Right atrium auricular region (tissue), 2 donors: ENCODE data around the gene ZFY. TPM values are rescaled to one million over a fixed set of nuclear protein-coding genes. Genes with fewer than 3 reads are reported as not detected.

Source experiments
- DNase-seq: peaks from one replicate; pipeline ENCODE4 v3.0.0-alpha.2; 2019; ENCODE audit warnings: low spot score
- H3K27ac ChIP-seq, 2 donors: fragments of 200-600 bp; sonication (generic); 1 replicate in 1 of 2; 2 replicates in 1 of 2; pipeline ENCODE4 v1.5.1; 2016 to 2019
- H3K27me3 ChIP-seq, 2 donors: fragments of 200-600 bp; sonication (generic); one replicate each; pipeline versions ENCODE4 v1.5.1 to v1.6.0; 2017 to 2019
- H3K36me3 ChIP-seq: fragments of 200-600 bp; sonication (generic); one replicate; pipeline ENCODE4 v1.5.1; 2016
- H3K4me1 ChIP-seq, 2 donors: fragments of 200-600 bp; sonication (generic); one replicate each; pipeline versions ENCODE4 v1.5.1 to v1.6.0; 2017 to 2019
- H3K4me3 ChIP-seq, 2 donors: fragments of 200-600 bp; sonication (generic); 1 replicate in 1 of 2; 2 replicates in 1 of 2; pipeline ENCODE4 v1.5.1; 2017 to 2019; ENCODE audit warnings: mild to moderate bottlenecking in 1 of 2, moderate library complexity in 1 of 2
- H3K9me3 ChIP-seq, 2 donors: fragments of 200-600 bp; sonication (generic); one replicate each; pipeline ENCODE4 v1.5.1; 2019
- CTCF ChIP-seq, 2 donors: fragments of 200-600 bp; sonication (generic); IDR thresholded peaks; one replicate each; pipeline ENCODE4 v1.5.1; 2019; ENCODE audit warnings: antibody characterized with exemption in 2 of 2
- total RNA-seq, 2 donors: library from RNA; depleted of rRNA; stranded (reverse); fragments of >200 nt; gene quantifications; one replicate each; pipeline ENCODE4 v1.1.0, GENCODE V29; 2016

Gene ZFY
- total RNA-seq, 2 donors from 2014 or later: not detected

- Histone ChIP-seq H3K4me3 (no peak overlapping the region), H3K27ac (no peak overlapping the region)
These were observed 39.1 kb upstream of the ZFY start for GRCh38 chrY:2896050-2896449.

GRCh38 chrY:2907356-2907755 is 27.8 kb upstream of the ZFY start:
- TF ChIP-seq CTCF (IDR thresholded peaks at IDR 0.05): no peak
- no peak overlapping the region for H3K4me3 ChIP-seq
- no peak for DNase-seq

More at GRCh38 chrY:2896050-2896449, 39.1 kb upstream of the ZFY start:
- no peaks in the 10 kb centered on the region for H3K27me3 ChIP-seq
- no peaks in the 10 kb centered on the region for H3K4me1 ChIP-seq
- no peak for TF ChIP-seq CTCF (IDR thresholded peaks at IDR 0.05)
- H3K36me3 ChIP-seq: no peaks in the 10 kb centered on the region
- H3K9me3 ChIP-seq: no peaks in the 10 kb centered on the region
- DNase-seq: no peak

GRCh38 chrY:2913066-2913815 is 21.9 kb upstream of the ZFY start:
- no peaks in the 10 kb centered on the region for H3K27me3 ChIP-seq
- no peak for DNase-seq

More at GRCh38 chrY:2907356-2907755, 27.8 kb upstream of the ZFY start:
- Histone ChIP-seq H3K27me3 (no peaks in the 10 kb centered on the region), H3K9me3 (no peaks in the 10 kb centered on the region), H3K36me3 (no peaks in the 10 kb centered on the region), H3K4me1 (no peaks in the 10 kb centered on the region), H3K27ac (no peak overlapping the region)

GRCh38 chrY:2934078-2934477 is 1.1 kb upstream of the ZFY start:
- Histone ChIP-seq H3K27me3 (no peaks in the 10 kb centered on the region), H3K4me1 (no peaks in the 10 kb centered on the region), H3K27ac (no peak overlapping the region), H3K36me3 (no peaks in the 10 kb centered on the region), H3K9me3 (no peaks in the 10 kb centered on the region), H3K4me3 (no peak overlapping the region)
- no peak for DNase-seq
- no peak for TF ChIP-seq CTCF (IDR thresholded peaks at IDR 0.05)

More at GRCh38 chrY:2913066-2913815, 21.9 kb upstream of the ZFY start:
- H3K4me1 ChIP-seq: no peaks in the 10 kb centered on the region
- no peak overlapping the region for H3K4me3 ChIP-seq
- no peak overlapping the region for H3K27ac ChIP-seq
- no peak for TF ChIP-seq CTCF (IDR thresholded peaks at IDR 0.05)
- no peaks in the 10 kb centered on the region for H3K9me3 ChIP-seq
- no peaks in the 10 kb centered on the region for H3K36me3 ChIP-seq

GRCh38 chrY:2935716-2936435 is 695 bp downstream of the ZFY start:
- Histone ChIP-seq H3K9me3 (no peaks in the 10 kb centered on the region), H3K4me1 (no peaks in the 10 kb centered on the region), H3K27ac (no peak overlapping the region), H3K27me3 (no peaks in the 10 kb centered on the region), H3K4me3 (no peak overlapping the region), H3K36me3 (no peaks in the 10 kb centered on the region)
- DNase-seq: no peak
- TF ChIP-seq CTCF (IDR thresholded peaks at IDR 0.05): no peak
